ENCODE measurements around the gene KRTAP10-4. TPM values are rescaled to one million over a fixed set of nuclear protein-coding genes. Genes with fewer than 3 reads are reported as not detected.

KRTAP10-4 gene
- polyA plus RNA-seq, 5 donors = not detected

GRCh38 chr21:44615466-44615865, 41.9 kb downstream of the KRTAP10-4 start:
- DNase-seq = no peak

- DNase-seq = no peak
These were observed 42.5 kb downstream of the KRTAP10-4 start for GRCh38 chr21:44615911-44616590.

- no peak for DNase-seq
These were observed 43.0 kb downstream of the KRTAP10-4 start for GRCh38 chr21:44616591-44616926.

- no peak for DNase-seq
These were observed 43.6 kb downstream of the KRTAP10-4 start for GRCh38 chr21:44617071-44617501.

- no peak for DNase-seq
These were observed 45.0 kb downstream of the KRTAP10-4 start for GRCh38 chr21:44618504-44618903.

GRCh38 chr21:44618909-44619308, 45.4 kb downstream of the KRTAP10-4 start:
- DNase-seq = no peak

- DNase-seq = no peak
These were observed 46.4 kb downstream of the KRTAP10-4 start for GRCh38 chr21:44619886-44620285.

GRCh38 chr21:44623575-44623974, 50.0 kb downstream of the KRTAP10-4 start:
- DNase-seq = no peak

Other genes with a start within 250 kb of the KRTAP10-4 start
- gene CFAP410, start 234.3 kb upstream of the KRTAP10-4 start, polyA plus RNA-seq (ENCODE audit: insufficient read depth in 1 of 5, insufficient read length in 5 of 5, low replicate concordance in 1 of 5) = 10 to 100 TPM; 14.3 to 39.9 (median 19.8) TPM
- 1 to 10 TPM in 4 of 5 donors, under 1 TPM in 1; 0.93 to 2.4 (median 1.6) TPM for gene TRPM2, start 220.1 kb upstream of the KRTAP10-4 start, polyA plus RNA-seq (ENCODE audit: insufficient read depth in 1 of 5, insufficient read length in 5 of 5, low replicate concordance in 1 of 5)
- gene LRRC3, start 118.2 kb upstream of the KRTAP10-4 start, polyA plus RNA-seq (ENCODE audit: insufficient read depth in 1 of 5, insufficient read length in 5 of 5, low replicate concordance in 1 of 5) = 1 to 10 TPM; 4.2 to 6.6 (median 5.9) TPM
- gene KRTAP10-1, start 33.5 kb upstream of the KRTAP10-4 start, polyA plus RNA-seq (ENCODE audit: insufficient read depth in 1 of 5, insufficient read length in 5 of 5, low replicate concordance in 1 of 5) = not detected
- not detected for gene KRTAP10-2, start 22.2 kb upstream of the KRTAP10-4 start, polyA plus RNA-seq (ENCODE audit: insufficient read depth in 1 of 5, insufficient read length in 5 of 5, low replicate concordance in 1 of 5)
- not detected for gene KRTAP10-3, start 14.9 kb upstream of the KRTAP10-4 start, polyA plus RNA-seq (ENCODE audit: insufficient read depth in 1 of 5, insufficient read length in 5 of 5, low replicate concordance in 1 of 5)
- gene KRTAP10-5, start 6.9 kb downstream of the KRTAP10-4 start, polyA plus RNA-seq (ENCODE audit: insufficient read depth in 1 of 5, insufficient read length in 5 of 5, low replicate concordance in 1 of 5) = not detected
- gene KRTAP10-6, start 18.8 kb downstream of the KRTAP10-4 start, polyA plus RNA-seq (ENCODE audit: insufficient read depth in 1 of 5, insufficient read length in 5 of 5, low replicate concordance in 1 of 5) = not detected
- not detected for gene KRTAP10-7, start 26.9 kb downstream of the KRTAP10-4 start, polyA plus RNA-seq (ENCODE audit: insufficient read depth in 1 of 5, insufficient read length in 5 of 5, low replicate concordance in 1 of 5)
- gene KRTAP10-8, start 38.4 kb downstream of the KRTAP10-4 start, polyA plus RNA-seq (ENCODE audit: insufficient read depth in 1 of 5, insufficient read length in 5 of 5, low replicate concordance in 1 of 5) = not detected
- not detected for gene KRTAP10-9, start 53.4 kb downstream of the KRTAP10-4 start, polyA plus RNA-seq (ENCODE audit: insufficient read depth in 1 of 5, insufficient read length in 5 of 5, low replicate concordance in 1 of 5)
- gene KRTAP10-10, start 63.6 kb downstream of the KRTAP10-4 start, polyA plus RNA-seq (ENCODE audit: insufficient read depth in 1 of 5, insufficient read length in 5 of 5, low replicate concordance in 1 of 5) = not detected
- gene KRTAP10-11, start 72.7 kb downstream of the KRTAP10-4 start, polyA plus RNA-seq (ENCODE audit: insufficient read depth in 1 of 5, insufficient read length in 5 of 5, low replicate concordance in 1 of 5) = not detected
- gene KRTAP12-4, start 80.9 kb downstream of the KRTAP10-4 start, polyA plus RNA-seq (ENCODE audit: insufficient read depth in 1 of 5, insufficient read length in 5 of 5, low replicate concordance in 1 of 5) = not detected
- not detected for gene KRTAP12-3, start 84.2 kb downstream of the KRTAP10-4 start, polyA plus RNA-seq (ENCODE audit: insufficient read depth in 1 of 5, insufficient read length in 5 of 5, low replicate concordance in 1 of 5)
- gene KRTAP12-2, start 93.2 kb downstream of the KRTAP10-4 start, polyA plus RNA-seq (ENCODE audit: insufficient read depth in 1 of 5, insufficient read length in 5 of 5, low replicate concordance in 1 of 5) = not detected
- not detected for gene KRTAP12-1, start 108.4 kb downstream of the KRTAP10-4 start, polyA plus RNA-seq (ENCODE audit: insufficient read depth in 1 of 5, insufficient read length in 5 of 5, low replicate concordance in 1 of 5)
- not detected for gene KRTAP10-12, start 123.4 kb downstream of the KRTAP10-4 start, polyA plus RNA-seq (ENCODE audit: insufficient read depth in 1 of 5, insufficient read length in 5 of 5, low replicate concordance in 1 of 5)
- gene TSPEAR, start 137.8 kb downstream of the KRTAP10-4 start, polyA plus RNA-seq (ENCODE audit: insufficient read depth in 1 of 5, insufficient read length in 5 of 5, low replicate concordance in 1 of 5) = 1 to 10 TPM; 2.0 to 4.4 (median 3.0) TPM
- 100 to 1,000 TPM; 110 to 155 (median 135) TPM for gene UBE2G2, start 228.1 kb downstream of the KRTAP10-4 start, polyA plus RNA-seq (ENCODE audit: insufficient read depth in 1 of 5, insufficient read length in 5 of 5, low replicate concordance in 1 of 5)
- 100 to 1,000 TPM; 116 to 138 (median 124) TPM for gene SUMO3, start 244.3 kb downstream of the KRTAP10-4 start, polyA plus RNA-seq (ENCODE audit: insufficient read depth in 1 of 5, insufficient read length in 5 of 5, low replicate concordance in 1 of 5)

All from right lung (tissue), 5 donors.